ENCODE results near the gene DSTN. TPM values are rescaled to one million over a fixed set of nuclear protein-coding genes. Genes with fewer than 3 reads are reported as not detected.

The DSTN gene
- total and polyA plus RNA-seq, 2 of the 4 experiments (the other 2 are of a cell fraction) = 221 to 269 TPM

DNA sequence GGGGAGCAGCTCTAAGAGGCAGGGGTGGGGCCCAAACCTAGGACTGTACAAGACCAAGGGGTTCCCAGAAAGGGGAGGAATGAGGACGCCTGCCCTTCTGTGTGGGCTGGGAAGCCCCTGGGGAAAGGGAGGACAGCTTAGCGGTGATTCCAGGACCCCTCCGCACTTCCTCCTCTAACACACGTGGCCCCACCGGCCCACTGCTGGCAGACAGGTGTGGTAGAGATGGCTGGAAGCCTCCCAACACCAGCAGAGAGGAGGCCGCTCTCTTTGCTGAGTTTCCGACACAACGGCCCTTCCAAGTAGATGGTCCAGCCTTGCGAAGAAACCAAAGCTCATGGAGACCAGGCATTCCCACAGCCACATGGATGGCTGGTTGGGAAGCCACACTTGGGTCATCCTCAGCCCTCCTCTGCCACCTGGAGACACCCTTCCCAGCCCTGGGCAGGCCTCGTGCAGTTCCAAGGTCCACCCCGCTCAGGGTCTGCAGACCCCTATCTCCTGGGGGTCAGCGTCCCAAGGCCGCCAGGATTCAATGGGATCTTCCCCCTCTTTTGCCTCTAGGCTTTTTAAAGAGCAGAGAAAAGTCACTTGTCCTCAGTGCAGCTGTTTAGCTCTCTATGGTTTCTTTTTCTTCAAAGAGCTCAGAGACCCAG, 68.2 kb downstream of the DSTN start:
- H3K23ac ChIP-seq (ENCODE audit: low read depth, low read length) = no peak overlapping the region
- no TSS peak for BruUV-seq (replicated peaks)
- no peaks in the 10 kb centered on the region for H3K9me1 ChIP-seq (ENCODE audit: insufficient read depth, low read length)
- no peak overlapping the region for H2BK120ac ChIP-seq (ENCODE audit: low read depth, low read length)
- no peak overlapping the region for H4K8ac ChIP-seq (ENCODE audit: low read depth in 2 of 2, low read length in 2 of 2)
- no peak overlapping the region for H2BK15ac ChIP-seq (ENCODE audit: low read depth, low read length)
- no peak overlapping the region for H3K4ac ChIP-seq (ENCODE audit: low read depth, low read length)
- ATAC-seq (ENCODE audit: low read depth) (no peak), DNase-seq (no peak)
- CTCF ChIA-PET = no interaction called here
- H3K4me3 ChIP-seq (ENCODE audit: insufficient read depth, low read depth, low read length) = no peak overlapping the region
- H2AK5ac ChIP-seq (ENCODE audit: low read depth, low read length) = no peak overlapping the region
- H3K14ac ChIP-seq (replicated peaks; ENCODE audit: low read depth, low read length) = no peak overlapping the region
- POLR2A ChIA-PET (ENCODE audit: unreplicated experiment) = no interaction called here
- peaks cover 37 to 97% of the 10 kb centered on the region in 2 experiments for H3K79me1 ChIP-seq (ENCODE audit: low read depth in 1 of 2, low read length in 2 of 2)
- H3K9me3 ChIP-seq (ENCODE audit: control insufficient read depth, insufficient read depth, low read length) = no peaks in the 10 kb centered on the region
- H3K9ac ChIP-seq (ENCODE audit: low read depth, low read length) = no peak overlapping the region
- no peak overlapping the region for H2AFZ ChIP-seq (replicated peaks; ENCODE audit: low read length, poor library complexity)
- H4K5ac ChIP-seq (ENCODE audit: low read depth, low read length) = no peak overlapping the region
- no peak overlapping the region for H2AK9ac ChIP-seq (replicated peaks; ENCODE audit: low read depth, low read length, poor library complexity)
- dilution Hi-C loops (cut with HindIII; ENCODE audit: low sequenced_read_pairs, unreplicated experiment) (no loop called here), intact Hi-C loops (cut with micrococcal nuclease) (no loop called here), in situ Hi-C loops (cut with MboI; ENCODE audit: low sequenced_read_pairs) (loop anchor here (25.0 kb wide), 1 partner anchor 499 kb away; the partner anchor contains the start of genes KAT14 and PET117)
- no peaks in the 10 kb centered on the region; the same call in 1 of the 2 replicates for H3K4me1 ChIP-seq (ENCODE audit: control insufficient read depth, insufficient read depth, low read length)
- no peak overlapping the region for H2BK20ac ChIP-seq (ENCODE audit: low read depth, low read length)
- H2BK5ac ChIP-seq (ENCODE audit: low read depth, low read length, poor library complexity, severe bottlenecking) = no peak overlapping the region
- TF ChIP-seq MAFK (IDR thresholded peaks at IDR 0.05; ENCODE audit: low read depth, low read length) = no peak
- no peak overlapping the region for H3K56ac ChIP-seq (ENCODE audit: extremely low read depth, insufficient read depth, low read length)
- peaks cover 95% of the 10 kb centered on the region for H3K36me3 ChIP-seq (ENCODE audit: control insufficient read depth, insufficient read depth, low read length)
- H3K27ac ChIP-seq (ENCODE audit: insufficient read depth, low read length) = no peak overlapping the region
- peaks cover 99% of the 10 kb centered on the region for H4K20me1 ChIP-seq (ENCODE audit: insufficient read depth, low read length)
- H3K27me3 ChIP-seq (ENCODE audit: control insufficient read depth, insufficient read depth, low read length) = no peaks in the 10 kb centered on the region
- no peak overlapping the region for H3K4me2 ChIP-seq (ENCODE audit: low read depth, low read length)
- H4K91ac ChIP-seq (ENCODE audit: insufficient read depth, low read depth, low read length) = no peak overlapping the region
- 96% methylated on average over 4 of the region's 13 CpGs; no CpG with 5 or more reads in 1 of the 2 experiments for WGBS, 2 experiments (ENCODE audit: extremely low coverage in 2 of 2, insufficient read length in 1 of 2)
- no peak overlapping the region for H3K18ac ChIP-seq (ENCODE audit: low read depth, low read length)
